Osteoblast (primary cell): ENCODE results near the gene CHMP4B. TPM values are rescaled to one million over a fixed set of nuclear protein-coding genes. Genes with fewer than 3 reads are reported as not detected.

Source experiments
- DNase-seq: peaks from one replicate; pipeline ENCODE4 v3.0.0; 2011; ENCODE audit warnings: low spot score, mixed read lengths; ENCODE audit not compliant: insufficient read length; ENCODE audit errors: missing footprints
- H2AFZ ChIP-seq: 2 replicates; pipeline ENCODE4 v1.6.0; 2011; ENCODE audit warnings: mild to moderate bottlenecking, low read length
- H3K27ac ChIP-seq: 2 replicates; pipeline ENCODE4 v1.5.1; 2011; ENCODE audit warnings: mild to moderate bottlenecking, low read depth, low read length, moderate library complexity
- H3K27me3 ChIP-seq: 2 replicates; pipeline ENCODE4 v1.6.0; 2012; ENCODE audit warnings: mild to moderate bottlenecking, control low read depth, inconsistent platforms, low read length, moderate library complexity; ENCODE audit not compliant: insufficient read depth
- H3K36me3 ChIP-seq: 2 replicates; pipeline ENCODE4 v1.5.1; 2011; ENCODE audit warnings: mild to moderate bottlenecking, low read length, control low read depth, moderate library complexity; ENCODE audit not compliant: insufficient read depth
- H3K4me1 ChIP-seq: 2 replicates; pipeline ENCODE4 v1.5.1; 2011; ENCODE audit warnings: mild to moderate bottlenecking, low read length, control low read depth, moderate library complexity; ENCODE audit not compliant: insufficient read depth
- H3K4me2 ChIP-seq: 2 replicates; pipeline ENCODE4 v1.6.0; 2011; ENCODE audit warnings: mild to moderate bottlenecking, low read length; ENCODE audit not compliant: insufficient read depth
- H3K4me3 ChIP-seq: fragments of 200-600 bp; sonication (generic); 3 replicates; pipeline ENCODE4 v1.5.1; 2012; ENCODE audit warnings: mild to moderate bottlenecking, low read length, inconsistent platforms; ENCODE audit not compliant: insufficient read depth
- H3K79me2 ChIP-seq: 2 replicates; pipeline ENCODE4 v1.6.0; 2012; ENCODE audit warnings: mild to moderate bottlenecking, low read length, control low read depth, inconsistent platforms; ENCODE audit not compliant: insufficient read depth
- H3K9me3 ChIP-seq: 2 replicates; pipeline ENCODE4 v1.5.1; 2011; ENCODE audit warnings: low read depth, low read length, control low read depth
- H4K20me1 ChIP-seq: 2 replicates; pipeline ENCODE4 v1.6.0; 2012; ENCODE audit warnings: mild to moderate bottlenecking, low read length, control low read depth; ENCODE audit not compliant: insufficient read depth
- total RNA-seq: library from RNA; depleted of rRNA; stranded (reverse); fragments of >200 nt; gene quantifications from 2 replicates; pipeline ENCODE4 v1.2.3, GENCODE V29; 2012
- TF ChIP-seq, protein P1 (sequence below): IDR thresholded peaks from 2 replicates; pipeline ENCODE4 v1.5.1; 2011; ENCODE audit warnings: mild to moderate bottlenecking, low read depth, low read length, moderate library complexity; ENCODE audit errors: extremely low read depth

CHMP4B gene
- total RNA-seq, 1 donor = 40.9 TPM

DNA sequence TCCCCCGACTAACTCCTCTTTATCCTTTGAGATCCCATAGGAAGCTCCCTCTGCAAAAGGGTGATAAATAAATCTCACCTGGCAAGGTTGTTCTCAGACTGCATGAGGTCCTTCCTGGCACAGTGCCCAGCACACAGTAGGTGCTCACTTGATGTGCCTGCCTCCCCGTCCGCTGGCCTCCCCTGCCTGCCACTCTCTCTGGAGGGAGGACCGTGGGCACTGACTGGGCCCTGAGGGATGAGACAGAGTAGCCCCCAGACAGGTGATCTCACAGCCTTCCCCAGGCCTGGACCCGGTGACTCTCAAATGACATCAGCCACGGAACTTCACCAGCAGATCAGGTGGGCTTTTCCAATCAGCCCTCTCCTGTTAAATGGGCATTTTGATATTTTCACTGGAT, 57.4 kb downstream of the CHMP4B start:
- Histone ChIP-seq H3K4me2 (no peak overlapping the region), H3K27ac (no peak overlapping the region), H3K36me3 (no peaks in the 10 kb centered on the region), H3K79me2 (no peaks in the 10 kb centered on the region), H3K4me1 (peaks cover 6% of the 10 kb centered on the region), H3K9me3 (no peaks in the 10 kb centered on the region), H4K20me1 (no peaks in the 10 kb centered on the region), H3K4me3 (no peak overlapping the region), H3K27me3 (peaks cover 2% of the 10 kb centered on the region), H2AFZ (no peak overlapping the region)
- TF ChIP-seq, protein P1, sequence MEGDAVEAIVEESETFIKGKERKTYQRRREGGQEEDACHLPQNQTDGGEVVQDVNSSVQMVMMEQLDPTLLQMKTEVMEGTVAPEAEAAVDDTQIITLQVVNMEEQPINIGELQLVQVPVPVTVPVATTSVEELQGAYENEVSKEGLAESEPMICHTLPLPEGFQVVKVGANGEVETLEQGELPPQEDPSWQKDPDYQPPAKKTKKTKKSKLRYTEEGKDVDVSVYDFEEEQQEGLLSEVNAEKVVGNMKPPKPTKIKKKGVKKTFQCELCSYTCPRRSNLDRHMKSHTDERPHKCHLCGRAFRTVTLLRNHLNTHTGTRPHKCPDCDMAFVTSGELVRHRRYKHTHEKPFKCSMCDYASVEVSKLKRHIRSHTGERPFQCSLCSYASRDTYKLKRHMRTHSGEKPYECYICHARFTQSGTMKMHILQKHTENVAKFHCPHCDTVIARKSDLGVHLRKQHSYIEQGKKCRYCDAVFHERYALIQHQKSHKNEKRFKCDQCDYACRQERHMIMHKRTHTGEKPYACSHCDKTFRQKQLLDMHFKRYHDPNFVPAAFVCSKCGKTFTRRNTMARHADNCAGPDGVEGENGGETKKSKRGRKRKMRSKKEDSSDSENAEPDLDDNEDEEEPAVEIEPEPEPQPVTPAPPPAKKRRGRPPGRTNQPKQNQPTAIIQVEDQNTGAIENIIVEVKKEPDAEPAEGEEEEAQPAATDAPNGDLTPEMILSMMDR = no peak
- no peak for DNase-seq

DNA sequence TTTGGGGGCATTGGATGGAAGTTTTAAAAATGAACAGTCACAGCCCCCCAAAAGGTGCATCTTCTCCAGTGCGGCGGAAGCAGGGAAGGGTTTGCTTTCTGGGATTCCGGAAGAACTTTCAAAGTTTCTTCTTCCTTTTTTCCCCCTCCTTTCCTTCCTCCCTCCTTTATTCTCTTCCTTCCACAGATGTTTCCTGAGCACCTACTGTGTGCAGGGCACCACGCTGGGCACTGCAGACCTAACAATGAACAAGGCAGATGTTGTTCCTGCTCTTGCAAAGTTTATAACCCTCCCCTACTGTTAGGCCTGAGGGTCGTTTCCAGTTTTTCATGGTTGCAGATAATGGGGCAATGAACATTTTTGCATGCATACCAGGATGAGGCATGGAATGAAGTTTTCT, 58.1 kb downstream of the CHMP4B start:
- Histone ChIP-seq H2AFZ (no peak overlapping the region), H3K4me1 (peaks cover 6% of the 10 kb centered on the region), H3K79me2 (no peaks in the 10 kb centered on the region)

DNA sequence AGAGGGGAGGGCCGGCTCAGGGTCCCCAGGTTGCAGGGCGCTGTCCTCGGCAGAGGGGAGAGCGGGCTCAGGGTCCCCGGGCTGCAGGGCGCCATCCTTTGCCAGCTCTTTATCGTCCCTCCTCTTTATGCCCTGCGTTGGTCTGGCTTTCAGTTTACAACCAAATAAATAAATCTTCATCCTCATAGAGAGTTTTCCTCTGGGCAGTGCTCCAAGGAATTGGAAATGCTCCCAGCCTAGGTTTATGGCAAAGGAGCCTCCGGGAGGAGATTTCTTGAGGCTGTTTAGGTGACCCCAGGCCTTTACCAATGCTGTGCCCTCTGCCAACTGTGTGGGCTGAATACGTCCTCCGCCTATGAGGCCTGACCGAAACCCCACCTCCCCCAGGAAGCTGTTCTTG, 60.2 kb downstream of the CHMP4B start:
- Histone ChIP-seq H3K9me3 (no peaks in the 10 kb centered on the region), H2AFZ (peak overlapping the region; percentile 68), H3K36me3 (no peaks in the 10 kb centered on the region), H3K27ac (no peak overlapping the region), H3K4me1 (peaks cover 6% of the 10 kb centered on the region), H3K4me2 (peak overlapping the region; percentile 61), H3K27me3 (peaks cover 2% of the 10 kb centered on the region), H3K79me2 (no peaks in the 10 kb centered on the region), H4K20me1 (no peaks in the 10 kb centered on the region), H3K4me3 (peak overlapping the region; percentile 54)
- TF ChIP-seq, protein P1 = no peak
- DNase-seq = peak; percentile 87

More for the DNA sequence above, 58.1 kb downstream of the CHMP4B start:
- no peak overlapping the region for H3K27ac ChIP-seq
- no peaks in the 10 kb centered on the region for H4K20me1 ChIP-seq
- H3K4me2 ChIP-seq = no peak overlapping the region
- no peak for DNase-seq
- H3K27me3 ChIP-seq = peaks cover 2% of the 10 kb centered on the region
- H3K9me3 ChIP-seq = no peaks in the 10 kb centered on the region
- no peak overlapping the region for H3K4me3 ChIP-seq
- no peaks in the 10 kb centered on the region for H3K36me3 ChIP-seq
- TF ChIP-seq, protein P1 = no peak

DNA sequence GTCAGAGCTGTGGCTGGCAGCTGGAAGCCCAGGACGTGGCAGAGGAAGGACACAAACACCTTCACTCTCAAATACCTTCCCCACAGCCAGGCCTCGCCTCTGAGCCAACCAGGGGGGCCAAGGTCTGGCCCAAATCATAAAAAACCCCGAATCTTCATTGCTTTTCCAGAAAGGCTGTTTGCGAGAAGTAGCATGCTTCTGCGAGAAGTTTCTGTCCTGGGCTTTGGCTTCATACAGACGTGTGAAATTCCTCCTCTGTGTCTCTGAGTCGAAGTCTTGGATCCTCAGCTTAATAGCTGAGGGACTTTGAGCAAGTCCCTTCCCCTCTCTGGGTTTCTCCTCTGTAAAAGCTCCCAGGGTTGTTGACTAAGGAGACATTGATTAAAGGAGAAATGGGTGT, 63.0 kb downstream of the CHMP4B start:
- Histone ChIP-seq H3K4me2 (no peak overlapping the region), H3K27me3 (peaks cover 2% of the 10 kb centered on the region), H3K4me1 (peaks cover 6% of the 10 kb centered on the region), H3K27ac (no peak overlapping the region), H4K20me1 (no peaks in the 10 kb centered on the region), H3K79me2 (no peaks in the 10 kb centered on the region), H3K9me3 (no peaks in the 10 kb centered on the region), H3K4me3 (no peak overlapping the region), H3K36me3 (no peaks in the 10 kb centered on the region), H2AFZ (no peak overlapping the region)
- TF ChIP-seq, protein P1 = no peak
- no peak for DNase-seq
